Umbilical cord (tissue), 2 donors: ENCODE results near the gene WNT8B. TPM values are rescaled to one million over a fixed set of nuclear protein-coding genes. Genes with fewer than 3 reads are reported as not detected.

ENCODE experiments used
- DNase-seq: peaks from one replicate; pipeline ENCODE4 v3.0.0-alpha.2; 2015; ENCODE audit warnings: low spot score
- total RNA-seq: library from RNA; depleted of rRNA; stranded (reverse); fragments of >200 nt; gene quantifications from one replicate; pipeline ENCODE4 v1.2.3, GENCODE V29; 2014; ENCODE audit warnings: low replicate concordance; ENCODE audit not compliant: insufficient read depth

Gene WNT8B, protein sequence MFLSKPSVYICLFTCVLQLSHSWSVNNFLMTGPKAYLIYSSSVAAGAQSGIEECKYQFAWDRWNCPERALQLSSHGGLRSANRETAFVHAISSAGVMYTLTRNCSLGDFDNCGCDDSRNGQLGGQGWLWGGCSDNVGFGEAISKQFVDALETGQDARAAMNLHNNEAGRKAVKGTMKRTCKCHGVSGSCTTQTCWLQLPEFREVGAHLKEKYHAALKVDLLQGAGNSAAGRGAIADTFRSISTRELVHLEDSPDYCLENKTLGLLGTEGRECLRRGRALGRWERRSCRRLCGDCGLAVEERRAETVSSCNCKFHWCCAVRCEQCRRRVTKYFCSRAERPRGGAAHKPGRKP
- 0.72 TPM for total RNA-seq

DNA sequence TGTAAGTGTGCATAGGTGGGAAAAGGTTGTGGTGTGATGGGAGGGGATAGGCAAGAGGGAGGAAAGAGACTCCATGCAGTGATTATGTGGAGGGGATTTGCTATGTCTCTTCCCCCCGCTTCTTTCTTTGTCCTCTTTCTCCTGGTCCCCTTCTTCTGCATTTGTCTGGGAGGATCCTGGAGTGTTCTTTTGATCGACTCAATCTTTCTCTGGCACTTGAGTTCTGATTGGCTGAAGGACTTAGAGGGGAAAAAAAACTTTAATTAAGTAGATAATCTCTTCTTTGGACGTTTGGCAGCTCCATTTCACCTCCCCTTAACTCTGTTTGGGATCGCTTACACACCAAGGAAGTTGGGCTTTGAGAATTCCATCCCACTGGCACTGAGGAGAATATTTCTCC is at the start of gene WNT8B:
WNT8B (plus strand) TSS at position 301 of the 400 bp plus-strand sequence. CDS start 160 bp downstream, outside the sequence.
- no peak for DNase-seq

DNA sequence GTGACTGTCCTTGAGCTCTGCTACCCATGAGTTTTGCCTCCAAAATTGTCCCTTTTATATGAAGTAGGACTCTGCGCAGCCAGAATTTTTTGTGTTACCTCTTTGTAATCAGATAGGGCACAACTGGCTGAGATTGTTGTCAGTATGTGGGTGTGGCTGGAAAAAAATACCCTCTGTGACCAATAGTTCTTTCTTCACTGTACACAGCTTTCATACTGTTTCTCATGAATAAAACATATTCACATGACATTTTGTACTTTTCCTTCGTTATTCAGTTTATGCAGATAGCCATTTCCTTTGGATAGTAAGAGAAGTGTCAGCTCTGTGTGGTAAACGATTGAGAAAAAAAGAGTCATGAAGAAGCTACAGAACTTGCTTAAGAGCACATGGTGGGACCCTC is 49.6 kb upstream of the WNT8B start:
- DNase-seq: no peak

DNA sequence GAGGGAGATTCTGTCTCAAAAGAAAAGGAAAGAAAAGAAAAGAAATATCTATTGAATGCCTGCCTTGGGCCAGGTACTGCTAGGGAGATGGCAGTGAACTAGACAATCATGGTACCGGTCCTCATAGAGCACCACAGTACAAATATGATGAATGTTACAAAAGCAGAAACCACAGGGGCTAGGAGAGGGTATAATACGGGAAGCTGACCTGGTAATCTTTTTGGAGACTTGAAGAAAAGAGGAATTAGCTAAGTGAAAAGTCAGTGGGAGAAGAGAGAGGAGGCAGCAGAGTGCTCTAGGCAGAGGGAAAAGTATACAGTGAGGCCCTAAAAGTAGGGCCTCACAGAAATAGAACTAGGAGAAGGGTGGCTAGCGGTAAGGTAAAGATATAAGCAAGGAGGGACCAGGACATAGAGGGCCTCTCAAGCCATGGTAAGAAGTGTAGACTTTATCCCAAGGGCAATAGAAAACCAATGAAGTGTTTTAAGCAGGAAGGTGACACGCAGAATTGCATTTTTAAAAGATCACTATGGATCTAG is 42.8 kb upstream of the WNT8B start:
- DNase-seq: no peak

DNA sequence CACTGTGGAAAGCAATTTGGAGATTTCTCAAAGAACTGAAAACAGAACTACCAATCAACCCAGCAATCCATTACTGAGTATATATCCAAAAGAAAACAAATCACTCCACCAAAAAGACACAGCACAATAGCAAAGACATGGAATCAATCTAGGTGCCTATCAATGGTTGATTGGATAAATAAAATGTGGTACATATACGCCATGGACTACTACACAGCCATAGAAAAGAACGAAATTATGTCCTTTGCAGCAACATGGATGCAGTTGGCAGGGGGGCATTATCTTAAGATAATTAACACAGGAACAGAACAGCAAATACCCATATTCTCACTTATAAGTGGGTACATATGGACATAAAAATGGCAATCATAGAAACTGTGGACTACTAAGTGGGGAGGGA is 35.4 kb upstream of the WNT8B start:
- DNase-seq: no peak

DNA sequence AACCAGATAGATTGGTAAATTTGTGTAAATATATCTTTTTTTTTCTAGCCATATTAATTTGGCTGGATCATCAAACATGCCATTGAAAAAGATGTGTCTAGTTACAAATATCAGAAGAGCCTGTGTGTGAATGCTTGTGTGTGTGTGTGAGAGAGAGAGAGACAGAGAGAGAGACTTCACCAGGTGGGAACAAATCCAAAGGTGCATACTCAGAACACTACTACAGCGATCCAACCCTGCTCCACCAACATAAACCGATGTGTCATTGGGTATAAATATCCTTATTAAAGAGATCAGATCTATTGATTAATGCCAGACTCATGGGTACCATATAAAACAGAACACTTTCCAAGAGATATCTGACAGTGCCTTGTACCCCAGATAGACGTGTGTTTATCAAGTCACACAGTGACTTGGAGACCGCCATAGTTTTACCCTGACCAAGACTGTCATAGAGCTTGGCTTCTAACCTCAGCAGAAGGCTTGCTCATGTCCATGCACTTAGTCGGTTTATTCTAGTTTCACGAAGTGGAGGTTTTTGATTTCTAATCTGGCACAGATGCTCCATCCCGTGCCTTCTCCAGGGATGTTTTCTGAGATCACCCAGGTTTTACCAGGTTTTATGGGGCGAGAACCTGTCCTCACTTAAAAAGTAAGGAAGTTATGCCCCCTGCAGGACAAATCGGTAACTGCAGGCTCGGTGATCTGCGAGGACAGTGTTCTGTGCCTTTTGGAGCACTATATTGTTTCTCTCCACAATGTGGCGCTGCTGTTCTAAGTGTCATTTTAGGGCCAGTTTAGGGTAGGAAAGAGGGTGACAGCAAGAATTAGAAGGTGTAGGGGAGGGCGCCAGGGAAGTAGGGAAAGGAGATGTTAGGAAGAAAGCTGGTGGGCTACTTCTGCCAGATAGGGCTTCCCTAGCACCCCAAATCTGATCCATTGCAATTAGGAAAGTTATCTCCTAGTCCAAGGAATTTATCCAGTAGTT is 29.3 kb upstream of the WNT8B start:
- DNase-seq: peak; percentile 96

DNA sequence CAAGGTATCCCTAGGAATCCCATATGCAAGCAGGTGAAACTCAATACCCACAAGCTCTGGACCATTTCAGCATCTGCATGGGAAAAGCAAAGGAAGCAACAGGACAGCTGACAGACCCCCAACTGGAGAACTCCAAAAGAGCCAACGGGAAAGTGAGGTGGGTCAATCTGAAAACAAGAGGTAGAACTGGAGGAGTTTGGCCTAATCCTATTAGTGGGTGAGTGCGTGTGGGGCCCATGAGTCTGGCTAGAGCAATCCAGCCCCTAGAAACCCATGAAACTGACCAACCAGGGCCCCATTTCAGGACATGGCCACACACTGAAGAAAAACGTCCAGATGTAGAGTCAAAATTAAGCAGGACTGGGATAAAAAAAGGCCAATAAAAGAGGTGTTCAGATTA is 26.6 kb upstream of the WNT8B start:
- DNase-seq: no peak

DNA sequence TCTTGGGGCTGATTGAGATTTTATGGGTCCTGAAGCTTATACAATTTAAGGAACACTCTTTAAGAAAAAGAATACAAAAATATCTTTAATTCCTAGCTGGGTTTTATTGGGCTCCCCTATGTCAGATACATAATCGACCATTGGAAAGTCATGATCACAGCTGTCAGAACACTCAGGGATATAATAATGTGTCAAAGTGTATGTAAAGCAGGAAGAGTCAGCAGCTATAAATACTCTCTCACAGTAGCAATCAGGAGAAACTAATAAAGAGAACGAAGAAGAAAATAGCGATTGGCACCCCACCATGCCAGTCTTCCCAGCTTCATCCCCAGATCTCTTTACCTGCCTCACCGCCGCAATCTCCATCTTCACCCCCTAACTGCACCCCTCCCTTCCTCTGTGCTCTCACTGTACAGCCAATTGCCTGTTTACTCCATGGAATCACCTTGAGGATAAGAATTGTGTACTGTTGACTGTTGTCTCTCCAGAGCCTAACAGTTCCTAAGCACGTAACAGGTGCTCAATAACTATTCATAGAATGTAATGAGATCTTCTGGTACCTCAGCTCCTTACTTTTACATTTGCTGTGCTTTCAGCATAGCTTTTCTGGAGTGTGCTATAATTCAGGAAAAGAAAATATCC is 24.0 kb upstream of the WNT8B start:
- no peak for DNase-seq

DNA sequence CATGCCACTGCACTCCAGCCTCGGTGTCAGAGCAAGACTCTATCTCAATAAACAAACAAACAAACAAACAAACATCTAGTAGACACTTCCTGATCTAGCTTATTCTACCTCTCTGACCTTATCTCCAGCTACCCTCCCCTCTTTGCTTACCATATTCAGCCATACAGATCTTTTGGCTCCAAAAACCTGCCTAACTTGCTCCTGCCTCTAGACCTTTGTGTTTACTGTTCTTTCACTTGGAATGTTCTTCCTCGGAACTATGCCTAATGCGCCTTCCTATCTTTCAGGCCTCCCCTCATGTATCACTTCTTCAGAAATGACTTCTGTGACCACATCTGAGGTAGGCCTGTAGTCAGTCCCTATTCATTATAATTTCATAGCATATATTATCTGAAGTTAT is 20.3 kb upstream of the WNT8B start:
- DNase-seq: no peak

DNA sequence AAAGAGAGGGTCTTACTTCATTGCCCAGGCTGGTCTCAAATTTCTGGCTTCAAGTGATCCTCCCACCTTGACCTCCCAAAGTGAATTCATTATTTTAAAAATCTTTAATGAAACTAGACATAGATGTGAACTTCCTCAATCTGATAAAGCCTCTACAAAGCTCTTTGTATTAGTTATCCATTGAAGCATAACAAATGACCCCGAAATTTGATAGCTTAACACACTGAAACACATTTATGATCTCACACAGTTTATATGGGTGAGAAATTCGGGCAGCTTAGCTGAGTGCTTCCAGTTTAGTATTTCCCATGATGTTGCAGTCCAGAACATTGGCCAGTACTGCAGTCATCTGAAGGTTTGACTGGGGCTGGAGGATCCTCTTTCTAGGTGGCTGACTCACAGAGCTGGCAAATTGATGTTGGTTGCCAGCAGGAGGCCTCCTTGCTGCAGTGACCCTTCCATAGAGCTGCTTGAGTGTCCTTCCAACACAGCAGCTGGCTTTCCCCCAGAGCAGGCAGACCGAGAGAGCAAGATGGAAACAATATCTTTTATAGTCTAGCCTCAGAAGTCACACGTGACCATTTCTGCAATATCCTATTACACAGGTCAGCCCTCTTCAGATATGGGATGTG is 16.6 kb upstream of the WNT8B start:
- no peak for DNase-seq

DNA sequence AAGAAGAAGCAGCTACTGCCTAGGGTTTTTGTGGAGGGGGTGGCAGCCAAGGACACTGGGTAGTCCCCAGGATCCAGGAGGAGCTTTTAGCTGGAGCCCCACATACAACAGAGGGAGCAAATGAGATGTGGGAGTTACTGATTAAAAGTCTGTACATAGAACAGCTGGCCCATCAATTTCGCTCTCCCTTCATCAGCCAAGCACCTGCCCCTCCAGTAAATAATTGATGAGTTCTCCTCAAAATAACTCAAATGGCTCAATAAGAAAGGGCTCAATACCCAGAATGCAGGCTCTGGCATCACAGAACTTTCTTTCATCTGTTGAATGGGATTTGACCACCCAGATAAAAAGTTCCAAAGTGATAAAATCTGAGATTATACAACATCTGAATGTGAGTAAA is 15.1 kb upstream of the WNT8B start:
- DNase-seq: no peak

DNA sequence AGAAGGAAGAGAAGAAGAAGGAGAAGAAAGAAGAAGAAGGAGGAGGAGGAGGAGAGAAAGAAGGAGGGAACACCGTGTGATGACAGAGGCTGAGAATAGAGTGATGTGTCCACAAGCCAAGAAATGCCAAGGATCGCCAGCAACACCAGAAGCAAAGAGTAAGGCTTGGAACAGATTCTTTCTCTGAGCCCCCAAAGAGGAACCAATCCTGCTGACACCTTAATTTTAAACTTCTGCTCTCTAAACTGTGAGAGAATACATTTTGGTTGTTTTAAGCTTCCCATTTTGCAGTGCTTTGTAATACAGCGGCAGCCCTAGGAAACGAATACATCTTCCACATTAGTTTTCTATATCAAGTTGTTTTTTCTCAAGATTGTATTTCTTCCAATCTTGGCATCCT is 13.9 kb upstream of the WNT8B start:
- DNase-seq: peak; percentile 18

DNA sequence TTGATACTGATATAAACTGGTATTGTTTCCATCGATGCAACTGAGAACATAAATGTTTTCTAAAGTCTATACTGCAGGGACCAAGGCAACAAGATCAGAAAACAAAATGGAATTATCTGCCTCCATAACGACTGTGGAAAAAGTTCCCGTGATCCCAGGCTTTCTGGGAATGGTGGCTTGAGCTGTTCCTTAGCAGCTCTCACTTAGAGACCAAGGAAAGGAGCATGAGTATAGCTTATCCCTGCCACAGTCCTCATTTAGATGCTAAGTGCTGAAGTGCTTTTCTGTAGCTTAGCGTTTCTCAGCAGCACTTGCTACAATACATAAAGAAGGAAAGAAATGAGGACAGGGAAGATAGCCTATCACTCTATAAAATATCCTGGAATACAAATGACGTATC is 5.5 kb downstream of the WNT8B start:
- no peak for DNase-seq

DNA sequence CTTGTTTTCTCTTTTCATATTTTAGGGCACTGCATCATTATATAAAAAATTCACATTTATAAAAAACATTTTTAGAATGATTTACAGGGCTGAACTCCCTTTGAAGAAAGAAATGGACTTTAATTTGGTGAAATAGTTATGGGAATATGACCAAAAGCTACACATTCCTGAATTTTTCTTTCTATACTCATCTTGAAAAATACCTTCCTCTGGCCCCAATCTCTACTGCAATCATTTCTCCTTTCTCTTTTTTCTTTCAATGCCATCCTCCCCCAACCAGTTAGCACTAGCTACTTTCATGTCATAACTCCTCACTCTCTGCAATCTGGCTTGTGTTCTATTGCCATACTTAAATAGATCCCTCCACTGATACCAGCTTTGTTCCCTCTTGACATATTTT is 6.2 kb downstream of the WNT8B start:
- peak; percentile 49 for DNase-seq

DNA sequence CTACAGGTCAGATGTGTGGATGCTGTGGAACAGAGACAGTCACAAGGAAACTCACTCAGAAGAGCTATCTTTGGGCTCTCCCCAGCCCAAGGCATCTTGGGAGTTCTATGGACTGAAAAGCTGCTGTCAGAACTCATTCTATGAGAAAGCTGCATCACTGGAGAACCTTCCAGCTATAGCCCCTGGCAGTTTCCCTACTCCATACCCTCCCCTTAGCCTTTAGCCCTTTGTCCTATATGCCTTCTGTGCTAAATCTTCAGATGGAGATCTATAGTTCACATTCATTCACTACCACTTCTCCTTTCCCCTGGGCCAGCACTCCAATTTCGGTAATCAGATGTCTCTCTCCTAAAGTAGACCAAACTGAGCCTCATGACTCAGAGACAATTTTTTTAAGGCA is 6.9 kb downstream of the WNT8B start:
- DNase-seq: no peak

DNA sequence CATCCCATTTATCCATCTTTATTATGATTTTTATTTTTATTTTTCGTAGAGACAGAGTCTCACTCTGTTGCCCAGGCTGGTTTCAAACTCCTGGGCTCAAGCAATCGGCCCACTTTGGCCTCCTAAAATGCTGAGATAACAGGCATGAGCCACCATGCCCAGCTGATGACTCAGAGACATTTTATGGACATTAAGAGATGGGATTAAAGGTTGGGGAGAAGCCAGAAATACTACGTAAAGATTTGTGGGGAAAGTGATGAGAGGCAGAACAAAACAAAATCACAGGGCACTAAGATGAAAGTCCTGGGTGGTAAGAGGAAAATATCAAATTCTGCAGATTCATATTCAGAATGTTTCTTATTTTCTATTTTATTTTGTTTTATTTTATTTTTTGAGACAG is 7.6 kb downstream of the WNT8B start:
- DNase-seq: peak; percentile 42

DNA sequence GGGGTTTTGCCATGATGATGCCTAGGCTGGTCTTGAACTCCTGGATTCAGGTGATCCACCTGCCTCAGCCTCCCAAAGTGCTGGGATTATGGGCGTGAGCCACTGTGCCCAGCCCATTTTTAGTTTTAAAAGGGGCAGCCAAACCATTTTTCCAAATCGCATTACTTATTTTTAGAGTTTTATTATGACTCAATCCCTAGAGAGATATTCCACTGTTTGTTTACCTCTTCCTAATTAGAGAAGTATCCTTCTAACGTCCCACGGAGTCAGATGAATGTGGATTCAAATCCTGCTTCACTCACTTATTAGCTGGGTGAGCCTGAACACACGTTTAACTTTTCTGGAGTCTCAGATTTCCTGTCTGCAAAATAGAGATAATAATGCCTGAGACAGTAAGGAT is 15.2 kb downstream of the WNT8B start:
- no peak for DNase-seq

DNA sequence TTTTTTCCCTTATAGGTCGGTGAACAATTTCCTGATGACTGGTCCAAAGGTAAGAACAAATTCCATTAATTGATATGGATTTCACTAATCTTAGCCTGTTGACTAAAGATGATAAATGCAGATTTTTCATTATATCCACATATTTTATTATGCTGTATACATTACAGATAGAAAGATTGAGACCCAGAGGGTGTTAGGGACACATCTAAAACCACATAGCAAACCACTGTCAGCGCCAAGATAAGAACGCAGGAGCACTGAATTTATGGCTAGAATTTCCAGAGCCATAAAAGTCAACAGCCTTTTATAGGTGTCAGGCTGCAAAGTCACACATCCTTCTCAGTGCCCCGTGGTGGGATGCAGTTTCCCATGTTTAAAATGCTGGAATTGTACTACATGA is 16.2 kb downstream of the WNT8B start:
- no peak for DNase-seq

DNA sequence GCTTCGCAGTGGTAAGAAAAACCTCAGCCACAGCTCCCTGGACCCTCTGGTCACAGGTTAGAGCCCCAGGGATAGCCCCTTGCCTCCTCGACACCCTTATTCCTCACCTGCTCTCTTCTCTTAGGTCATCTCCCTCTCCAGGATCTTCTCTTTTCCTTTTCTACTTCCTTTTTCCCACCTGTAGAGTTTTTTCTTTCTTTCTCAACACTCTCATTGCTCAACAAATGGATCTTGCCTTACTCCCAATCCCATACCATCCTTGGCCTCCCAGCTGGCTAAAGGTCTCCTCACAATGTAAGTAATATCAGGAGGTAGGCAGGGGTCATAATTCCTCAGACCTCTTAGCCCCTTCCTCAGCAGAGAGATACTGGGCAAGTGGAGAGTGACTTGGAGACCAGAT is 17.2 kb downstream of the WNT8B start:
- DNase-seq: no peak

DNA sequence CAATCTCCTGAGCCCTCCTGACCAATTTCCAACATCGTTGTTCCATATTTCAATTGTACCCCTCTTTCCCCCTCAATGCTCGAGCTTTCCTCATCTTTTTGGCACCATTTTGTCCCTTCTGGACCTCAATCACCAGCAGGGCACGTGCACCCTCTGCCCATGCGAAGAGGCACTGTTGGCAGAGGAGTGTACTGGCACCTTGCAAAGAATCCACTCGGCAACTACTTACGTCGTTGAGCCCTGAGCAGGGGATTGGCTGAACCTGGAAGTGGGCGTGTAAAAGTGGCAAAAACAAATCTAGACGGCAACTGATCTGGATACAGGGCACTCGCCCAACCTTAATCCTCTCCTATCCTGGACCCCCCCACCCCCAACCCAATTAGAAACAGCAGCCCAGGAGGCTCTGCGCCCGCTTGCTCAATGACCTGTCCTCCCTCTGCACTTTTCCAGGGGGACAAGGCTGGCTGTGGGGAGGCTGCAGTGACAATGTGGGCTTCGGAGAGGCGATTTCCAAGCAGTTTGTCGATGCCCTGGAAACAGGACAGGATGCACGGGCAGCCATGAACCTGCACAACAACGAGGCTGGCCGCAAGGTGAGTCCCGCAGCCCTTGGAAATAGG is 18.8 kb downstream of the WNT8B start:
- DNase-seq: peak; percentile 91

DNA sequence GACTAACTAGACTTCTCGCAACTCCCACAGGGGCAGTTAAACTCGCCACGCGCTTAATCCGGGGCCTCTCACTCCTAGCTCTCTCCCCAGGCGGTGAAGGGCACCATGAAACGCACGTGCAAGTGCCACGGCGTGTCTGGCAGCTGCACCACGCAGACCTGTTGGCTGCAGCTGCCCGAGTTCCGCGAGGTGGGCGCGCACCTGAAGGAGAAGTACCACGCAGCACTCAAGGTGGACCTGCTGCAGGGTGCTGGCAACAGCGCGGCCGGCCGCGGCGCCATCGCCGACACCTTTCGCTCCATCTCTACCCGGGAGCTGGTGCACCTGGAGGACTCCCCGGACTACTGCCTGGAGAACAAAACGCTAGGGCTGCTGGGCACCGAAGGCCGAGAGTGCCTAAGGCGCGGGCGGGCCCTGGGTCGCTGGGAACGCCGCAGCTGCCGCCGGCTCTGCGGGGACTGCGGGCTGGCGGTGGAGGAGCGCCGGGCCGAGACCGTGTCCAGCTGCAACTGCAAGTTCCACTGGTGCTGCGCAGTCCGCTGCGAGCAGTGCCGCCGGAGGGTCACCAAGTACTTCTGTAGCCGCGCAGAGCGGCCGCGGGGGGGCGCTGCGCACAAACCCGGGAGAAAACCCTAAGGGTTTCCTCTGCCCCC is 19.5 kb downstream of the WNT8B start:
- DNase-seq: peak; percentile 50

DNA sequence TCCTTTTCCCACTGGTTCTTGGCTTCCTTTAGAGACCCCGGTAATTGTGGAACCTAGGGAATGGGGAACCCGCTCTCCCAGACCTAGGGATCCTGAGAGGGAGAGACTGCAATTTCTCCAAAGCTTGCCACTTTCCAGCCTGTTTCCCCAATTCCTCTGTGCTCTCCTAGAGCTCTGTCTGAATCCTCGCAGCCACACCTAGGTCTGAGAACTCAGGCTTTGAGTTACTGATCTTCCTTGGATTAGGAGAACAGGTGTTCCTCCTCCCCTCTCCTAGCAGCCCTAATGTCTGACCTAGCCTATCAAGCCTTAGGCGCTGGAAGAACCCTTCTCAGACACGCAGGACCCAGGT is 20.0 kb downstream of the WNT8B start:
- DNase-seq: no peak
